Stomach (tissue), 9 donors: ENCODE measurements around the gene OLA1. TPM values are rescaled to one million over a fixed set of nuclear protein-coding genes. Genes with fewer than 3 reads are reported as not detected.

Experiments
- DNase-seq, 2 donors: peaks; one replicate each; pipeline versions ENCODE4 v3.0.0 to v3.0.0-alpha.2; 2013 to 2019
- H3K27ac ChIP-seq, 5 donors: fragments of 200-600 bp in 4 of 5; sonication (generic) in 4 of 5; one replicate each; pipeline ENCODE4 v1.5.1; 2013 to 2019; ENCODE audit warnings: mild to moderate bottlenecking in 1 of 5, moderate library complexity in 1 of 5
- H3K27me3 ChIP-seq, 3 donors: fragments of 200-600 bp; sonication (generic); one replicate each; pipeline ENCODE4 v1.5.1; 2017 to 2019; ENCODE audit warnings: mixed run types in 1 of 3
- H3K36me3 ChIP-seq, 4 donors: fragments of 200-600 bp; sonication (generic); 1 replicate in 3 of 4; 2 replicates in 1 of 4; pipeline ENCODE4 v1.5.1; 2016 to 2019
- H3K4me1 ChIP-seq, 4 donors: fragments of 200-600 bp; sonication (generic); one replicate each; pipeline ENCODE4 v1.5.1; 2016 to 2019
- H3K4me3 ChIP-seq, 4 donors: fragments of 200-600 bp; sonication (generic) in 3 of 4; one replicate each; pipeline ENCODE4 v1.5.1; 2016 to 2019; ENCODE audit warnings: mild to moderate bottlenecking in 1 of 4
- H3K9me3 ChIP-seq, 4 donors: fragments of 200-600 bp; sonication (generic); one replicate each; pipeline ENCODE4 v1.5.1; 2016 to 2019
- CTCF ChIP-seq, 7 experiments: fragments of 450-650 bp in 4 of 7; fragments of 200-600 bp in 3 of 7; sonication (generic) in 3 of 7; IDR thresholded peaks; one replicate each; pipeline ENCODE4 v1.5.1; 2016 to 2019; ENCODE audit warnings: antibody characterized with exemption in 7 of 7, control low read depth in 2 of 7, mild to moderate bottlenecking in 1 of 7
- EP300 ChIP-seq: sonication (generic); formaldehyde crosslinking; IDR thresholded peaks from one replicate; pipeline ENCODE4 v1.6.1; 2017; ENCODE audit warnings: antibody characterized with exemption
- POLR2A ChIP-seq, 4 donors: fragments of 450-650 bp; IDR thresholded peaks; one replicate each; pipeline ENCODE4 v1.6.1; 2016; ENCODE audit warnings: antibody characterized with exemption in 4 of 4, control low read depth in 2 of 4, mild to moderate bottlenecking in 1 of 4, moderate library complexity in 1 of 4
- POLR2AphosphoS5 ChIP-seq, 3 donors: sonication (generic); formaldehyde crosslinking; IDR thresholded peaks; one replicate each; pipeline ENCODE4 v1.6.1; 2016; ENCODE audit warnings: antibody characterized with exemption in 3 of 3
- WGBS, 5 donors: extraction: QIAGEN DNeasy Blood & Tissue Kit in 3 of 5; methylation state at CpG; one replicate each; pipeline versions ENCODE4 v1.1.5 to v1.1.7; 2013 to 2018; 5-methylcytosine and 5-hydroxymethylcytosine counted together
- intact Hi-C: fragments of 100-400 bp; cut with DNase I; formaldehyde crosslinking; loops from one replicate; pipeline ENCODE4 v1.15.1; 2023; ENCODE audit warnings: low total_unique reads
- polyA plus RNA-seq, 3 donors: library from polyadenylated mRNA; stranded (reverse); fragments of 200-250 nt; gene quantifications; one replicate each; pipeline ENCODE4 v1.2.3, GENCODE V29; 2013
- total RNA-seq, 5 donors: library from RNA; depleted of rRNA; stranded (reverse); fragments of >200 nt; gene quantifications; one replicate each; pipeline versions ENCODE4 v1.1.0 to v1.2.3, GENCODE V29; 2014 to 2016
- donor health status: healthy with polysubstance abuse.
- donor health status: Bipolar disorder and iron deficiency.
- donor health status: healthy.

Gene OLA1
- total and polyA plus RNA-seq, 8 donors = 20.6 to 149 (median 75.3) TPM

- Histone ChIP-seq H3K36me3 (no peaks in the 10 kb centered on the region), H3K9me3 (no peaks in the 10 kb centered on the region), H3K4me3 (no peak overlapping the region), H3K4me1 (no peaks in the 10 kb centered on the region), H3K27ac (no peak overlapping the region), H3K27me3 (no peaks in the 10 kb centered on the region)
- 72 to 88% (median 81%) methylated on average over 2 of the region's 2 CpGs for WGBS, 5 donors
- DNase-seq = no peak
- intact Hi-C loops = no loop called here
- TF ChIP-seq EP300 = no peak
- TF ChIP-seq POLR2A (IDR thresholded peaks at IDR 0.05) = no peak
- no peak for TF ChIP-seq POLR2AphosphoS5 (IDR thresholded peaks at IDR 0.05)
- no peak for TF ChIP-seq CTCF (IDR thresholded peaks at IDR 0.05)
Measured at GRCh38 chr2:174198846-174199564, 49.3 kb downstream of the OLA1 start.

- Histone ChIP-seq H3K9me3 (no peaks in the 10 kb centered on the region), H3K36me3 (no peaks in the 10 kb centered on the region), H3K27ac (no peak overlapping the region), H3K4me3 (no peak overlapping the region), H3K27me3 (no peaks in the 10 kb centered on the region), H3K4me1 (no peaks in the 10 kb centered on the region)
- intact Hi-C loops = no loop called here
- DNase-seq = no peak
- TF ChIP-seq EP300 (no peak), POLR2A (IDR thresholded peaks at IDR 0.05) (no peak), CTCF (IDR thresholded peaks at IDR 0.05) (no peak), POLR2AphosphoS5 (IDR thresholded peaks at IDR 0.05) (no peak)
Measured at GRCh38 chr2:174195253-174195652, 53.1 kb downstream of the OLA1 start.

GRCh38 chr2:174193737-174194136 is 54.6 kb downstream of the OLA1 start:
- Histone ChIP-seq H3K4me3 (no peak overlapping the region), H3K27me3 (no peaks in the 10 kb centered on the region), H3K27ac (no peak overlapping the region), H3K9me3 (no peaks in the 10 kb centered on the region), H3K4me1 (no peaks in the 10 kb centered on the region), H3K36me3 (no peaks in the 10 kb centered on the region)
- DNase-seq = no peak
- intact Hi-C loops = no loop called here
- WGBS, 5 donors = 95 to 98% (median 96%) methylated on average over 4 of the region's 4 CpGs
- TF ChIP-seq EP300 (no peak), POLR2AphosphoS5 (IDR thresholded peaks at IDR 0.05) (no peak), CTCF (IDR thresholded peaks at IDR 0.05) (no peak), POLR2A (IDR thresholded peaks at IDR 0.05) (no peak)

GRCh38 chr2:174192664-174193063 is 55.7 kb downstream of the OLA1 start:
- WGBS, 5 donors = 84 to 97% (median 93%) methylated on average over 4 of the region's 4 CpGs
- intact Hi-C loops = no loop called here
- no peaks in the 10 kb centered on the region for H3K9me3 ChIP-seq
- no peaks in the 10 kb centered on the region for H3K27me3 ChIP-seq
- no peak overlapping the region for H3K27ac ChIP-seq
- no peak overlapping the region for H3K4me3 ChIP-seq
- TF ChIP-seq POLR2A (IDR thresholded peaks at IDR 0.05) = no peak
- no peak for TF ChIP-seq EP300
- peaks cover 0 to 5% (median 0%) of the 10 kb centered on the region in 4 donors for H3K36me3 ChIP-seq
- H3K4me1 ChIP-seq = no peaks in the 10 kb centered on the region
- DNase-seq = no peak

- TF ChIP-seq CTCF (IDR thresholded peaks at IDR 0.05) (no peak), POLR2A (IDR thresholded peaks at IDR 0.05) (no peak), POLR2AphosphoS5 (IDR thresholded peaks at IDR 0.05) (no peak), EP300 (no peak)
- DNase-seq = no peak
- Histone ChIP-seq H3K4me1 (no peaks in the 10 kb centered on the region), H3K4me3 (no peak overlapping the region), H3K9me3 (no peaks in the 10 kb centered on the region), H3K36me3 (peaks cover 0 to 9% (median 0%) of the 10 kb centered on the region in 4 donors), H3K27ac (no peak overlapping the region), H3K27me3 (no peaks in the 10 kb centered on the region)
- intact Hi-C loops = no loop called here
- WGBS, 5 donors = 91 to 94% (median 93%) methylated on average over 6 of the region's 6 CpGs
Measured at GRCh38 chr2:174191342-174192074, 56.8 kb downstream of the OLA1 start.
